Measurements from ENCODE around the gene MAST2.

Gene MAST2

GRCh38 chr1:45803299-45803780 lies at the start of gene MAST2:
MAST2 (plus strand) TSS chr1:45803612; CDS start chr1:45803896, 284 bp downstream.
- DNase-seq (ENCODE audit: low read depth in 2 of 2): peak; percentile 44 to 83

DNA sequence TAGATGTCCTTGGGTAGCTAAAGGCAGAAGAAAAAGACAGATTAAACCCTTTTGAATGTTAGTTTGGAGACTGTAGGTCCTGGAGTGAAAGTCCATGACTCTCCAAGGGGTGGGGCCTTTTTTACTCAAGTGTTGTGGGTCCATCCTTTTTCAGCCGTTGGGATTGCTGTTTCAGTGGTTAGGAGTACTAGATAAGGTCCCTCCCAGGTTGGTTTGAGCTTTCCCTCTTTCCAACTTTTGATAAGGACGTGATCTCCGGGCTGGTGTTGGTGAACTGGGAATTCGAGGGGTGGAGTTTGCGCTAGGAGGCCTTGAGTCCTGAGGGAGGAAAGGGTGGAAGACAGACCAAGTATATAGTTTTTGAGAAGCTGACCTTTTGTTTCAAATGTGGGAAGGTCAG lies 47.7 kb upstream of the MAST2 start:
- no peak for DNase-seq (ENCODE audit: low read depth in 2 of 2)

GRCh38 chr1:45762291-45762690 lies 41.1 kb upstream of the MAST2 start:
- DNase-seq (ENCODE audit: low read depth in 2 of 2): no peak

GRCh38 chr1:45765999-45766792 lies 37.2 kb upstream of the MAST2 start:
- no peak for DNase-seq (ENCODE audit: low read depth in 2 of 2)

- no peak for DNase-seq (ENCODE audit: low read depth in 2 of 2)
These were observed 36.4 kb upstream of the MAST2 start for GRCh38 chr1:45767035-45767434.

DNA sequence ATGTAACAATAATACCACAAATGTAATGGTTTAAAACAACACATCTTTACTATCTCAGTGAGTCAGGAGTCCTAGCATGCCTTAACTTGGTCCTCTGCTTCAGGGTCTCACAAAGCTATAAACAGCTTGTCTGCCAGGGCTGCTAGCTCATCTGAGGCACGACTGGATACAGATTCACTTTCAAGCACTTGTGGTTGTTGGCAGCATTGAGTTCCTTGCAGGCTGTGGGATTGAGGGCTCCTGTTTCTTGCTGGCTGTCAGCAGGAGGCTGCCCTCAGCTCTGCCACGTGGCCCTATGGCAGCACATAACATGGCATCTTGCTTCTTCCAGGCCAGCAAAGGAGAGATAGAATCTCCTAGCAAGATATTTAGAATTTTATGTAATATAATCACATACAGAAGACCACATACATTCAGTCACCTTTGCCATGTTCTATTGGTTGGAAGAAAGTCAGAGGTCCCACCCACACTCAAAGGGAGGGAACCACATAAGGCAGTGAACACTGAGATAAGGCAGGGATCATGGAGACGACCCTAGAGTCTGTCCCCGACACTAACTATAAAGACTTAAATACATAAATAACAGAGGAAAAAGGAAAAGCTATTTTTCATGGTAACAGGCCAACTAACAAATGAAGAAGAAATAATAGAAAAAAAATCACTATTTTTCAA lies 34.0 kb upstream of the MAST2 start:
- DNase-seq (ENCODE audit: low read depth in 2 of 2): no peak

GRCh38 chr1:45772971-45773370 lies 30.4 kb upstream of the MAST2 start:
- DNase-seq (ENCODE audit: low read depth in 2 of 2): no peak

DNA sequence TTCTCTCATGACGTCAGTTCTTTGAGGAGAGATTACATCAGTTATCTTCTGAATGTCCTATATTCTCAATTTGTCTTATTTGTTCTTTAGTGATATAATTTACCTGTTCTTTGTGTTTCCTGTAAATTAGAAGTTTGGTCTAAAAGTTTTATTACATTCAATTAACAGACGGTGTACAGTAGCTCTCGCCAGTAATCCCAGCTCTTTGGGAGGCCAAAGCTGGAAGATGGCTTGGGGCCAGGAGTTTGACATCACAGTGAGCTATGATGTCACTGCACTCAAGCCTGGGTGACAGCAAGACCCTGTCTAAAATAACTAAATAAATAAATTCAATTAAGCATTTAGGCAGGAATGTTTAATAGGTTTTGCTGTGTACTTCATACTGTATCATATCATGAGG lies 27.6 kb upstream of the MAST2 start:
- no peak for DNase-seq (ENCODE audit: low read depth in 2 of 2)

DNA sequence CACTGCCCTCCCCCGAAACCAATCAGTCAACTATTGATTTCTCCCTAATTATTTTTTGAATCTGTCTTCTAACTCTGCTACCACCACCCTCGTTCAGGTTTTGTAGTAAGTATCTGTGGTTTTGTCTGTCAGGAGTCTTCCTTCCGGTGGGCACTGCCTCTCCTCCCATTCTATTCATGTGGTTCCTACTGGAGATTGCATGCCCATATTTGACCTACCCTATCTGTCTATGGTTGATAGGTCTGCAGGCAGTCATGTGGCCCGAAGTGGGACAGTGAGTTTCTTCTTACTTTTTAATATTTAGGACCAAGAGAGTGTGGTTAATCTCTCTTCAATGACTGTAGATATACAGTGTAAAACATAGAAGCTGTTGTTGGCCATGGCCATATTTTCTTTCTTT lies 17.8 kb upstream of the MAST2 start:
- no peak for DNase-seq (ENCODE audit: low read depth in 2 of 2)

GRCh38 chr1:45787905-45788304 lies 15.5 kb upstream of the MAST2 start:
- DNase-seq (ENCODE audit: low read depth in 2 of 2): no peak

GRCh38 chr1:45789601-45790000 lies 13.8 kb upstream of the MAST2 start:
- DNase-seq (ENCODE audit: low read depth in 2 of 2): no peak

GRCh38 chr1:45792744-45793143 lies 10.7 kb upstream of the MAST2 start:
- no peak for DNase-seq (ENCODE audit: low read depth in 2 of 2)

DNA sequence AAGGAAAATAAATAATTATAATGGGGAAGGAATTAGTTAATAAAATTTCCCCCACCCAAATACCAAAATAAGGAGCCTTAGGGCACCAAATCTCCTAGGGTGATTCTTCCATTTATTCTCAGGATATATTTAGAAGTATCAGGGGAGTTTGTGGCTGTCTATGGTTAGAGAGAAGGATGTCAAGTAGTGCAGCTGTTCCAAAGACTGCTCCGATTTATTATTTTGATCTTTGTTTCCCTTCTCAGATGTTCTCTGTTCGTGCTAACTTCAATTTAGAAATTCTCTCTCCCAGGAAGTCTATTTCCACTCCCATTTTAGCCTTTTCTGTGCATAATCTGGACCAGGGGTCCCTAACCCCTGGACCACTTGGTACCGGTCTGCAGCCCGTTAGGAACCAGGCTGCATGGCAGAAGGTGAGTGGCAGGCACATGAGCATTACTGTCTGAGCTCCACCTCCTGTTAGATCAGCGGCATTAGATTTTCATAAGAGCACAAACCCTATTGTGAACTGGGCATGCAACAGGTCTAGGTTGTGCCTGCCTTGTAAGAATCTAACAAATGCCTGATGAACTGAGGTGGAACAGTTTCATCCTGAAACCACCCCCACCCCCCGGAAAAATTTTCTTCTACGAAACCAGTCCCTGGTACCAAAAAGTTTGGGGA lies 9.3 kb upstream of the MAST2 start:
- no peak for DNase-seq (ENCODE audit: low read depth in 2 of 2)

DNA sequence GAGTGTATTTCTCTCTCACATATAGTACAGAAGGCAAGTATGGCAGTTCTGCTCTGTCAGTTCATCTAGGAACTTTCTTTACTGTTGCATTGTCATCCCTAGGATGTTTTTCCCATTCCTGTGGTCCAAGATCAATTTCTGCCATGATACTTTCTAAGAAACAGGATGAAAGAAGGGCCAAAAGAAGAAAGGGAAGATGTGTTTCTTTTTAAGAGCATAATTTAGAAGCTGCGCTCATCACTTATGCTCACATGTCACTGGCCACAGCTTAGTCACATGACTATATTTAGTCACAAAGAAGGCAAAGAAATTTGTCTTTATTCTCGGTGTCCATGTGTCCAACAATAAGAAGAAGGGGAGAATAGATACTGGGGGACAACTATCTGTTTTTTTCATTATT lies 7.0 kb upstream of the MAST2 start:
- DNase-seq (ENCODE audit: low read depth in 2 of 2): no peak

DNA sequence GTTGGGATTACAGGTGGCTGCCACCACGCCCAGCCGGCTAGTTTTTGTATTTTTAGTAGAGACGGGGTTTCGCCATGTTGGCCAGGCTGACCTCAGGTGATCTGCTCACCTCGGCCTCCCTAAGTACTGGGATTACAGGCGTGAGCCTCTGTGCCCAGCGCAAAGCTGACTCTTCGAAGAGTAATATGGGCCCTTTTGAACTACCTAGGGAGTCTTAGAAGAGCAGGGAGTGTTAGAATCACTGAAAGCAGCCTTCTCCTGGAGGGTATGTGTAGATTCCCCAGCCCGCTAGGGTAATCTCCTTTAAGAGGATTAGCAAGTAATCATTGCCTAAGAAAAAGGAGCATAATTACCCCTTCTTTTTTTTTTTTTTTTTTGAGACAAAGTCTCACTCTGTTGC lies 6.5 kb upstream of the MAST2 start:
- no peak for DNase-seq (ENCODE audit: low read depth in 2 of 2)

DNA sequence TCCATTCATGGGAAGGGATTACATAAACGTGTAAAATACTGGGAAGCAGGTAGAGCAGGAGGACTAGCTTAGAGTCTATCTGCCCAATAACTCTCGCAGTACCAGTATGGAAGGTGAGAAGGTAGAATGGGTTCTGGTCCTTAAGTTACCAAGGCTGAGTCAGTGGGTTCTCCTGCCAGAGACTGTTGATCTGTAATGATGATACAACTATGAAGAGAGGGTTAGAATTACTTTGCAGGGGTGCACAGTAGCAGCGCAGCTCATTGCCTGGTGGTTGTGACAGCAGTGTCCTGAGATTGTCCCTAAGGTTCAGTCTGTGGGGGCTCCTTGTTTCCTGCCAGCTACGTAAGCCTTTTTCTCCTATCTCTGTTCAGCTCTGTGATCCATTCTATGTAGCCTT lies 2.5 kb upstream of the MAST2 start:
- DNase-seq (ENCODE audit: low read depth in 2 of 2): no peak

- no peak for DNase-seq (ENCODE audit: low read depth in 2 of 2)
These were observed 791 bp upstream of the MAST2 start for GRCh38 chr1:45802343-45803298.

- DNase-seq (ENCODE audit: low read depth in 2 of 2): peak in 1 of 2 donors; percentile 8
These were observed 613 bp downstream of the MAST2 start for GRCh38 chr1:45803781-45804668.

GRCh38 chr1:45804669-45804969 lies 1.2 kb downstream of the MAST2 start:
- DNase-seq (ENCODE audit: low read depth in 2 of 2): no peak

- no peak for DNase-seq (ENCODE audit: low read depth in 2 of 2)
These were observed 2.7 kb downstream of the MAST2 start for GRCh38 chr1:45806129-45806528.

GRCh38 chr1:45809761-45810160 lies 6.3 kb downstream of the MAST2 start:
- DNase-seq (ENCODE audit: low read depth in 2 of 2): no peak

Data from stimulated activated CD8-positive, alpha-beta memory T cell treated with anti-CD3 and anti-CD28 coated beads, Interleukin-7, amount 100 ng/mL, for 4 hours (primary cell).